HepG2 (cell line): ENCODE data around the gene NOTCH4. TPM values are rescaled to one million over a fixed set of nuclear protein-coding genes. Genes with fewer than 3 reads are reported as not detected.
"Not testable (repeated sequence)": the region's sequence is repeated elsewhere in the genome, so short reads cannot be mapped to it uniquely, and the experiment has no call there.

Source experiments
- ATAC-seq: fragments of 200-7000 bp; cut with Tn5 transposase; 3 replicates; pipeline ENCODE4 v1.9.1; 2020; ENCODE audit warnings: mild to moderate bottlenecking, moderate library complexity
- BruUV-seq: library from RNA; stranded (reverse); fragments of 400-500 nt; replicated peaks from 2 replicates; lab custom pipeline; 2021; lab: Mats Ljungman, UMichigan
- CTCF ChIA-PET: fragments of 300-600 bp; formaldehyde crosslinking; extraction: SDS; loops from one replicate; lab custom pipeline; 2021; ENCODE audit warnings: low total read pairs, inconsistent platforms, low intra/inter-chr PET ratio; lab: Yijun Ruan, JAX
- POLR2A ChIA-PET: fragments of 350-600 bp; sonication (Branson Sonifier 250); formaldehyde crosslinking; loops from one replicate; lab custom pipeline; 2020; ENCODE audit warnings: antibody characterized with exemption, inconsistent platforms; lab: Yijun Ruan, JAX
- DNase-seq: peaks from one replicate; pipeline ENCODE4 v3.0.0-alpha.2; 2015; ENCODE audit warnings: low spot score
- FAIRE-seq: peaks from 3 replicates; lab custom pipeline; 2011; peaks lifted over from hg19 to GRCh38; lab: Jason Lieb, UNC
- H2AFZ ChIP-seq: one replicate; pipeline ENCODE4 v1.6.1; 2011; ENCODE audit warnings: low read length, inconsistent platforms
- H3K27ac ChIP-seq: fragments of 300-600 bp; 3 replicates; pipeline ENCODE4 v1.8.0; 2011; ENCODE audit warnings: mixed run types, mild to moderate bottlenecking, mixed read lengths, low read length, inconsistent platforms; ENCODE audit not compliant: insufficient read depth; ENCODE audit errors: extremely low read length
- H3K27me3 ChIP-seq, 2 experiments: fragments of 200-600 bp in 1 of 2; 2 replicates in 1 of 2; 3 replicates in 1 of 2; pipeline versions ENCODE4 v1.6.0 to v1.8.0; 2011; ENCODE audit warnings: low read length in 2 of 2, mild to moderate bottlenecking in 2 of 2, moderate library complexity in 2 of 2, inconsistent platforms in 1 of 2; ENCODE audit not compliant: insufficient read depth in 2 of 2, control insufficient read depth in 1 of 2
- H3K36me3 ChIP-seq, 2 experiments: fragments of 200-600 bp in 1 of 2; replicated peaks in 1 of 2; 2 replicates in 1 of 2; 3 replicates in 1 of 2; pipeline versions ENCODE4 v1.5.1 to v1.8.0; 2011; ENCODE audit warnings: low read length in 2 of 2, inconsistent platforms in 1 of 2; ENCODE audit not compliant: insufficient read depth in 2 of 2, control insufficient read depth in 1 of 2
- H3K4me1 ChIP-seq: 2 replicates; pipeline ENCODE4 v1.5.1; 2012; ENCODE audit warnings: low read length, inconsistent platforms; ENCODE audit not compliant: insufficient read depth
- H3K4me2 ChIP-seq: 2 replicates; pipeline ENCODE4 v1.6.0; 2011; ENCODE audit warnings: low read depth, low read length, inconsistent platforms
- H3K4me3 ChIP-seq, 3 experiments: fragments of 200-600 bp in 1 of 3; sonication (generic), shearing (Covaris generic) in 1 of 3; replicated peaks in 1 of 3; 2 replicates each; pipeline ENCODE4 v1.5.1; 2011 to 2016; ENCODE audit warnings: low read length in 3 of 3, inconsistent platforms in 2 of 3, low read depth in 2 of 3, mild to moderate bottlenecking in 2 of 3, control low read depth in 1 of 3, mixed read lengths in 1 of 3; ENCODE audit not compliant: insufficient read depth in 1 of 3
- H3K79me2 ChIP-seq: one replicate; pipeline ENCODE4 v1.6.1; 2011; ENCODE audit warnings: low read length, inconsistent platforms; ENCODE audit not compliant: insufficient read depth
- H3K9ac ChIP-seq: 2 replicates; pipeline ENCODE4 v1.6.0; 2011; ENCODE audit warnings: mild to moderate bottlenecking, low read depth, low read length, inconsistent platforms; ENCODE audit not compliant: insufficient read depth
- H3K9me3 ChIP-seq: 2 replicates; pipeline ENCODE4 v1.5.1; 2012; ENCODE audit warnings: mild to moderate bottlenecking, low read length
- H4K20me1 ChIP-seq: 2 replicates; pipeline ENCODE4 v1.6.0; 2011; ENCODE audit warnings: inconsistent platforms, mild to moderate bottlenecking, low read length, moderate library complexity; ENCODE audit not compliant: insufficient read depth
- HBP1 ChIP-seq: IDR thresholded peaks from 2 replicates; pipeline ENCODE4 v1.6.1; 2016; ENCODE audit warnings: low read depth, control low read depth
- MTA3 ChIP-seq: sonication (generic); formaldehyde crosslinking; IDR thresholded peaks from 2 replicates; pipeline ENCODE4 v1.4.0; 2020; ENCODE audit warnings: missing genetic modification reagents
- ZNF17 ChIP-seq: sonication (generic); formaldehyde crosslinking; IDR thresholded peaks from 2 replicates; pipeline ENCODE4 v1.5.0; 2020; ENCODE audit warnings: mild to moderate bottlenecking, missing genetic modification reagents
- WGBS: methylation state at CpG from one replicate; pipeline ENCODE4 v1.1.6; 2017; ENCODE audit warnings: low lambda C conversion rate; 5-methylcytosine and 5-hydroxymethylcytosine counted together
- in situ Hi-C: cut with HindIII; loops from 2 replicates; pipeline ENCODE4 v1.10.0; 2017; ENCODE audit warnings: low pct_unique_long_range_greater_than_20kb; ENCODE audit not compliant: extremely low pct_ligation_motif_present
- intact Hi-C: fragments of 100-400 bp; cut with micrococcal nuclease; formaldehyde crosslinking; loops from one replicate; pipeline ENCODE4 v1.10.0; 2022; ENCODE audit not compliant: unreplicated experiment
- polyA plus RNA-seq, 8 experiments: library from polyadenylated mRNA; depleted of rRNA in 3 of 8; stranded (reverse) in 7 of 8; unstranded in 1 of 8; fragments of >200 nt; fragmentation: Illumina TruSeq in 4 of 8; extraction: Trizol in 4 of 8; gene quantifications; 2 replicates each; pipeline versions ENCODE4 v1.2.1 to v1.2.3, GENCODE V29; 2011 to 2016; ENCODE audit warnings: low read depth in 4 of 8, missing spikeins in 1 of 8, mixed read lengths in 1 of 8; ENCODE audit not compliant: insufficient read depth in 1 of 8
- total RNA-seq, 5 experiments: library from RNA; depleted of rRNA; stranded (reverse); fragments of >200 nt; fragmentation: Illumina TruSeq; extraction: Trizol; gene quantifications; 2 replicates each; pipeline ENCODE4 v1.2.3, GENCODE V29; 2016; ENCODE audit warnings: low read depth in 1 of 5
- TF ChIP-seq, protein P1 (sequence below): sonication (generic); formaldehyde crosslinking; IDR thresholded peaks from 2 replicates; pipeline ENCODE4 v1.4.0; 2020; ENCODE audit warnings: mild to moderate bottlenecking, missing genetic modification reagents

The NOTCH4 gene
- total and polyA plus RNA-seq, 2 of the 13 experiments (the other 11 are each of a cell fraction or from before 2014, with no cell fraction given) = 0.51 to 0.83 TPM

DNA sequence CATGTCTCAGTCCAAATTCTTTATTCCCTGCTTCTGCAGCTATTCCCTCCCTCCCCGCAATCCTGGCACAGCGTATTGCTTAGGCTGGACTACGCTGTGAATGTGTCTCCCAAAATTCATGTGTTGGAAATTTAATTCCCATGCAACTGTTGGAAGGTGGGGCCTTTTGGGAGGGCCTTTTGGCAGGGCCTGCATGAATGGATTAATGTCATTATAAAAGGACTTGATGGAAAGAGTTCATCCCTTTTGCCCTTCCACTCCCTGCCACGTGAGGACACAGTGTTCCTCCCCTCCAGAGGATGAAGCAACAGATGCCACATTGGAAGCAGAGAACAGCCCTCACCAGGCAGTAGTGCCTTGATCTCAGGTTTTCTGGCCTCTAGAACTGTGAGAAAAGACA is 20.4 kb upstream of the NOTCH4 start:
- CTCF ChIA-PET = interaction anchor here (1.3 to 2.1 kb wide), 3 partner anchors 11 to 170 kb away, joined by 4 to 10 read pairs (median 5); no protein-coding TSS in a partner anchor
- in situ Hi-C loops (loop anchor here (10.0 kb wide), 1 partner anchor 551 kb away; no protein-coding TSS in a partner anchor), intact Hi-C loops (loop anchor here (10.0 kb wide), 2 partner anchors 451 to 551 kb away; no protein-coding TSS in a partner anchor)
- no TSS peak for BruUV-seq
- Histone ChIP-seq H3K4me1 (no peaks in the 10 kb centered on the region), H3K27me3 (peaks cover 0 to 27% of the 10 kb centered on the region in 2 experiments; a peak in 3 of 5 replicates), H3K27ac (no peak overlapping the region), H4K20me1 (no peaks in the 10 kb centered on the region), H3K9ac (no peak overlapping the region), H3K4me2 (no peak overlapping the region), H3K36me3 (no peaks in the 10 kb centered on the region), H2AFZ (no peak overlapping the region), H3K9me3 (peaks cover 6% of the 10 kb centered on the region; the same call in 1 of the 2 replicates), H3K4me3 (no peak overlapping the region), H3K79me2 (no peaks in the 10 kb centered on the region)
- ATAC-seq (peak; percentile 19; the same call in 1 of the 3 replicates), FAIRE-seq (no peak), DNase-seq (no peak)
- TF ChIP-seq ZNF17 (CRISPR knock-in tag) (no peak), HBP1 (CRISPR knock-in tag) (no peak), MTA3 (no peak)
- TF ChIP-seq, protein P1, sequence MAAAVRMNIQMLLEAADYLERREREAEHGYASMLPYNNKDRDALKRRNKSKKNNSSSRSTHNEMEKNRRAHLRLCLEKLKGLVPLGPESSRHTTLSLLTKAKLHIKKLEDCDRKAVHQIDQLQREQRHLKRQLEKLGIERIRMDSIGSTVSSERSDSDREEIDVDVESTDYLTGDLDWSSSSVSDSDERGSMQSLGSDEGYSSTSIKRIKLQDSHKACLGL (CRISPR knock-in tag) = no peak
- WGBS = 57% methylated on average over 4 of the region's 4 CpGs
- POLR2A ChIA-PET = no interaction called here

DNA sequence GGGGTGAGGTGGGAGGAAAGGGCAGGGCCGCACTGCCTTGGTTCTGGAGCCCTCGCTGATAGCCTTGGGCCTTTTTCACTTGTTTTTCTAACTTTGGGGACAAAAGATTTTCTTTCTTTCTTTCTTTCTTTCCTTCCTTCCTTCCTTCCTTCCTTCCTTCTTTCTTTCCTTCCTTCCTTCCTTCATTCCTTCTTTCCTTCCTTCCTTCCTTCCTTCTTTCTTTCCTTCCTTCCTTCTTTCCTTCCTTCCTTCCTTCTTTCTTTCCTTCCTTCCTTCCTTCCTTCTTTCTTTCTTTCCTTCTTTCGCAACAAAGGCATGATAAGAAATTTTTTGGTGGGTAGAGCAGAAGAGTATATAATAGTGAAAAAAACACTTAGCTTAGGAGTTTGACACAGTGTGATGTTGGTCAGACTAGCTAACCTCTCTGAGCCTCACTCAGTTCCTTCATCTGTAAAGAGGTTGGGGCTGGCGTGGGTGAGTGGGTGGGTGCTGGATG is 18.5 kb upstream of the NOTCH4 start:
- DNase-seq, CTCF ChIA-PET, ATAC-seq, H3K9ac ChIP-seq, BruUV-seq, H3K27ac ChIP-seq, H3K79me2 ChIP-seq, H3K4me1 ChIP-seq, H3K4me2 ChIP-seq, H3K9me3 ChIP-seq, POLR2A ChIA-PET, H4K20me1 ChIP-seq, H3K36me3 ChIP-seq, H2AFZ ChIP-seq, FAIRE-seq, H3K4me3 ChIP-seq: not testable (repeated sequence)
- in situ Hi-C loops = loop anchor here (10.0 kb wide), 1 partner anchor 552 kb away; no protein-coding TSS in a partner anchor
- intact Hi-C loops = loop anchor here (10.0 kb wide), 2 partner anchors 452 to 552 kb away; no protein-coding TSS in a partner anchor
- H3K27me3 ChIP-seq = peaks cover 0 to 23% of the 10 kb centered on the region in 2 experiments; a peak in 3 of 5 replicates
- 15% methylated on average over 4 of the region's 4 CpGs for WGBS
